HG02798 (cell line): ENCODE results near the gene OGN.

Experiments used
- ATAC-seq: cut with Tn5 transposase; IDR thresholded peaks from one replicate; pipeline ENCODE4 v1.9.1; 2021; ENCODE audit warnings: mild to moderate bottlenecking; ENCODE audit not compliant: unreplicated experiment, poor library complexity

Gene OGN

GRCh38 chr9:92350740-92351133, 53.6 kb downstream of the OGN start:
- ATAC-seq, result no peak

GRCh38 chr9:92349771-92350739, 54.3 kb downstream of the OGN start:
- no peak for ATAC-seq

DNA sequence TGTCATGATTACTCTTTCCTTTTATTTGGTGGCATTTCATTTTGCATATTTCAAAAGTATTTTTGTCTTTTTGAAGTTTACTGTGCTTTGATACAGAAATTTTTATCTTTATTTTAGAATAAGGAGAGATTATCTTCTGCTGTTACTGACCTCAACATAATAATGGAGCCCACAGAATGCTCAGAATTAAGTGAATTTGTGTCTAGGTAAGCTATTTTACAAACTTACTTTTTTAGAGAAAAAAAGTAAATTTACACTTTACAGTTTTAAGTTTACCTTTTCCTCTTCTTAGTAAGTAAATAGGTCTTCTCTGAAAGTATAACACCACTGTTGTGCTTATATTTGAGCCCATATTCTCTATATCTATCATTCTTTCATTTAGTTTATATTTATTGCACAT, 58.8 kb downstream of the OGN start:
- no peak for ATAC-seq

DNA sequence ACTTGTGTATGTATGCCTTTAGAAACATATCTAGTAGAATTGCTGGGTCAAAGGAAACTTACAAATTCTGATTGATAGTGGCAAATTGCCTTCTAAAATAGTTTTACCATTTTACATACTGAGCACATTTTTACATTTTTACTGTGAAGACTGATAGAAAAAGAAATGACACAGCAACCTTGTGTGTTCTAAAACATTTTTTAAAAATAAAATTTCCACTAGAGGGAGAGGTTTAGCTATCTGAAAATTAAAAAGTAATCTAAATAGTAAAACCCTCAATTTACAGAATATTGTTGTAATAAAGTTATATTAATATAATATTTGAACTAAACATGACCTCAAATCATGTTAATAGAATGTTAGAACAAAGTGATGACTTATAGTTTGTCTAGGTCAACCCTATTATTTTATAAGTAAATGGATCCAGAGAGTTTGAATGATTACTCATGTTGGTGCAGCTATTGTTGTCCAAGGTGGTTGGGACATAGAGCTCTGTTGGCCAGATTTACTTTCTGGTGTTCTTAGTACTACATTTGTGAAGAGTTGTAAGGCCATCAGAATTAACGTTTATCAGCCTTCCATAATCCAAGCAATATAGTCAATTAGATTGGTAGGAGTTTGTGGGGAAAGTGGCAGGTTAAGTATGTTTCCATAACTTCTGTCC, 61.4 kb downstream of the OGN start:
- no peak for ATAC-seq

DNA sequence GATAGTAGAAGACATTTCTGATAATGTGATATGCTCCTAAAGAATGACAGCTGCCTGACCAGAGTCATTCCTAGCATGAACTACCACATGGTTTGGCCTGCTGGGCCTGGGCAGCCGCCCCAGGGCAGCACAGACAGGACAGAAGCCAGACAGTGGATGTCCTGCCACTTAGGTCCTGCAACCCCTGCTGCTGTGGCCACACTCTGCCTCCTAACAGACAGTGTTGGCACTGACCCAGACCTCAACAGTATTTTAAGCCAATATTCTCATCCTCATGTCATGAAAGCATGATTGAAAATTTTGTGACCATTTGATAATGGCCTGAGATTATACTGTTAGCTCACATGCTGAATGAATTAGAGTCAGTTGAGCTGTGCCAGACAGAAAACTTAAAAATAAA, 62.8 kb downstream of the OGN start:
- no peak for ATAC-seq

DNA sequence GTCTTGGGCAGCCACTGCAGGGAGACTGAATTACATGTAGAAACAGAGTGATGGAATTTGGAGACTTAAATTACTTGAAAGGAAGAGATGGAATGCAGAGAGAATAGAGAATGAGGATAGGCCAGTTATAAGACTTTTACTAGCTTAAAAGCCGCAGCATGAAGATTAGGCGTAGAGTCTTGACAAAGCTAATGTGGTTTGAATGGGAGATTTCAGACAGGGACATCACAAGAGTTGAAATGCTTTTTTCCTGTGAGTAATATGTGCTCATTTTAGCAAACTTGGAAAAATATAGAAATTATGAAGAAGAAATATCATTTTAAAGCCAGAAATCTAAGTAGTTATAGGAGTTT, 71.1 kb downstream of the OGN start:
- ATAC-seq, result no peak
